SK-N-MC (cell line): ENCODE data around the gene PAFAH1B1.
"Not testable (repeated sequence)": the region's sequence is repeated elsewhere in the genome, so short reads cannot be mapped to it uniquely, and the experiment has no call there.

Source experiments
- DNase-seq: peaks from one replicate; pipeline ENCODE4 v3.0.0-alpha.2; 2011; ENCODE audit warnings: low read depth, low spot score
- H3K27ac ChIP-seq: fragments of 200-600 bp; sonication (generic); 2 replicates; pipeline ENCODE4 v1.5.1; 2016; ENCODE audit warnings: mixed run types
- H3K36me3 ChIP-seq: fragments of 200-600 bp; sonication (generic); 2 replicates; pipeline ENCODE4 v1.6.1; 2017; ENCODE audit warnings: antibody characterized with exemption, low read length, mixed read lengths; ENCODE audit not compliant: insufficient read depth
- H3K4me3 ChIP-seq: fragments of 200-600 bp; sonication (generic); 2 replicates; pipeline ENCODE4 v1.5.1; 2016
- H3K9ac ChIP-seq: fragments of 200-600 bp; sonication (generic); 2 replicates; pipeline ENCODE4 v1.8.0; 2017; ENCODE audit warnings: mixed run types, mixed read lengths; ENCODE audit not compliant: insufficient read length
- H3K9me3 ChIP-seq: fragments of 200-600 bp; sonication (generic); 2 replicates; pipeline ENCODE4 v1.6.1; 2017; ENCODE audit warnings: low read depth, mild to moderate bottlenecking, antibody characterized with exemption, low read length, moderate library complexity, mixed read lengths
- EZH2 ChIP-seq: fragments of 200-600 bp; sonication (generic); IDR thresholded peaks from one replicate; pipeline ENCODE4 v1.6.1; 2017; ENCODE audit warnings: antibody characterized with exemption
- FOXP2 ChIP-seq: optimal IDR thresholded peaks from 2 replicates; pipeline ENCODE3; 2011; ENCODE audit warnings: mild to moderate bottlenecking, moderate library complexity; ENCODE audit not compliant: insufficient read depth; ENCODE audit errors: extremely low read length, control extremely low read depth
- POLR2AphosphoS5 ChIP-seq: IDR thresholded peaks from 2 replicates; pipeline ENCODE4 v1.6.1; 2012; ENCODE audit warnings: mild to moderate bottlenecking, low read depth, low read length, borderline replicate concordance

Gene PAFAH1B1

DNA sequence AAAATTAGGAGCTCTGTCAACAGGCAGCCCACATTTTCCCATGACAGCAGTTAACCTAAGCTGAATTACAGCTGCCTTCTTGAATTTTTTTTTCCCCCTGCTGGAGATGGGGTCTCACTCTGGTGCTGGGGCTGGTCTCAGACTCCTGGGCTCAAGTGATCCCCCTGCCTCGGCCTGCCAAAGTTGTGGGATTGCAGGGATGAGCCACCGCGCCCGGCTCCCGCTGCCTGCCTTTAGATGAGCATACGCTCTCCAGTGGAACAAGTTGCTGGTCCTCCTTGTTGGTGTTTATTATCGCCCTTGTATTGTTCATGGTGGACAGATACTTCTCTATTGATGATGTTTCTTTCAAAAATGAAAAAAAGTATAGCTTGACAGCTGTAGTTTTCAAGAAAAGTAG, 15.6 kb downstream of the PAFAH1B1 start:
- peaks cover 10% of the 10 kb centered on the region; the same call in 1 of the 2 replicates for H3K36me3 ChIP-seq
- no peak for DNase-seq
- H3K4me3 ChIP-seq = no peak overlapping the region
- H3K9ac ChIP-seq = no peak overlapping the region
- no peak overlapping the region for H3K27ac ChIP-seq
- TF ChIP-seq POLR2AphosphoS5 (no peak), EZH2 (no peak), FOXP2 (no peak)
- H3K9me3 ChIP-seq = no peaks in the 10 kb centered on the region

DNA sequence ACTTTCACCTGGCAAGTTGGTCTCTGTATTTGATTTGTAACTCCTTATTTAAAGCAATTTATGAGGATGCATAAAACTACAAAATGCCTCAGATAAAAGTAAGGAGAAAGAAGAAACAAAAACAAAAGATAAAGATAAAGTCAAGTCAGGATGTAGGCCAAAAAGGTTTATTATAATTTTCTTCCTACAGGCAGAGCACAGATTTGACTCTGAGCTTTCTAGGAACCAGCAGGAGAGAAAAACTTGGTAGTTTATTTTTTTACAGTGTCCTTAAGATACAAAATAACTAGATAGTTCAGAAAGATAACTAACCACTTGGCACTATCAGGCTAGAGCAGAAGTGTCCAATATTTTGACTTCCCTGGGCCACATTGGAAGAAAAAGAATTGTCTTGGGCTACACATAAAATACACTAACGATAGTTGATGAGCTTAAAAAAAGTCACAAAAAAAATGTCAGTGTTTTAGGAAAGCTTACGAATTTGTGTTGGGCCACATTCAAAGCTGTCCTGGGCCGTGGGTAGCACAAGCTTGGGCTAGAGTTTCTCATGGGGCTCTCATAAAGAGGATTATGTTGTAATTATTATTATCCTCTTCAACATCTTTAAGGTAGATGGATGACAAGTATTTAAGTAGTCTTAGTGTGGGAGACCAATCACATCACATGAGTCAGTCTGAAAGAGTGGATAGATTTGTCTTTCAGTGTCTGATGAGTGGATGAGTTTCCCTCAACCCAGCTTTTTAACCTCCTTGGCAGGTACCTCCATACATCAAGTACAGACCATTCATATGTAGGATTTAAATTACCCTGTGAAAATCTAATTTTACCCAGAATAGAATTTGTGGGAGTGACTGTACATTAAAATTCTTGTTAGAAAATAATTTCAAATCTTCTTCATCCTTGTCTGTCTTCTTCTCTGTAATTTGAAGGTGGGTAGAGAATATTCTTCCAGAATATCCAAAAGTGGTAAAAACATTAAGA, 17.0 kb downstream of the PAFAH1B1 start:
- Histone ChIP-seq H3K27ac (peak overlapping the region; percentile 25; the same call in 1 of the 2 replicates), H3K9me3 (no peaks in the 10 kb centered on the region), H3K36me3 (0 out of 2 replicates have a peak, but pooled peaks cover 3% of the 10 kb centered on the region), H3K4me3 (no peak overlapping the region), H3K9ac (no peak overlapping the region)
- TF ChIP-seq POLR2AphosphoS5 = no peak
- no peak for TF ChIP-seq FOXP2
- TF ChIP-seq EZH2 = no peak
- DNase-seq = no peak

- Histone ChIP-seq H3K9me3 (no peaks in the 10 kb centered on the region), H3K9ac (no peak overlapping the region), H3K4me3 (no peak overlapping the region), H3K36me3 (peaks cover 10% of the 10 kb centered on the region), H3K27ac (no peak overlapping the region)
- no peak for DNase-seq
- TF ChIP-seq POLR2AphosphoS5 = no peak
- TF ChIP-seq FOXP2 = no peak
- TF ChIP-seq EZH2 = no peak
Observed at GRCh38 chr17:2611627-2612026, 18.2 kb downstream of the PAFAH1B1 start.

- Histone ChIP-seq H3K4me3 (no peak overlapping the region), H3K9me3 (no peaks in the 10 kb centered on the region), H3K27ac (no peak overlapping the region), H3K36me3 (peaks cover 10% of the 10 kb centered on the region), H3K9ac (no peak overlapping the region)
- TF ChIP-seq EZH2 (no peak), POLR2AphosphoS5 (no peak), FOXP2 (no peak)
- no peak for DNase-seq
Observed at GRCh38 chr17:2612630-2613029, 19.2 kb downstream of the PAFAH1B1 start.

GRCh38 chr17:2613089-2613808, 19.8 kb downstream of the PAFAH1B1 start:
- DNase-seq = no peak
- Histone ChIP-seq H3K9me3 (no peaks in the 10 kb centered on the region), H3K27ac (no peak overlapping the region), H3K4me3 (no peak overlapping the region), H3K9ac (no peak overlapping the region), H3K36me3 (peaks cover 10% of the 10 kb centered on the region)
- TF ChIP-seq EZH2 (no peak), POLR2AphosphoS5 (no peak), FOXP2 (no peak)

GRCh38 chr17:2615882-2616281, 22.4 kb downstream of the PAFAH1B1 start:
- Histone ChIP-seq H3K9ac (no peak overlapping the region), H3K36me3 (peaks cover 18% of the 10 kb centered on the region), H3K27ac (no peak overlapping the region), H3K4me3 (no peak overlapping the region), H3K9me3 (no peaks in the 10 kb centered on the region)
- DNase-seq = no peak
- no peak for TF ChIP-seq POLR2AphosphoS5
- TF ChIP-seq FOXP2 = no peak
- no peak for TF ChIP-seq EZH2

GRCh38 chr17:2621241-2621640, 27.8 kb downstream of the PAFAH1B1 start:
- H3K27ac ChIP-seq = no peak overlapping the region
- no peak overlapping the region for H3K9ac ChIP-seq
- H3K9me3 ChIP-seq = 0 out of 2 replicates have a peak, but pooled peaks cover 4% of the 10 kb centered on the region
- TF ChIP-seq FOXP2 (no peak), EZH2 (no peak), POLR2AphosphoS5 (no peak)
- H3K36me3 ChIP-seq = peaks cover 37% of the 10 kb centered on the region
- DNase-seq = no peak
- no peak overlapping the region for H3K4me3 ChIP-seq

DNA sequence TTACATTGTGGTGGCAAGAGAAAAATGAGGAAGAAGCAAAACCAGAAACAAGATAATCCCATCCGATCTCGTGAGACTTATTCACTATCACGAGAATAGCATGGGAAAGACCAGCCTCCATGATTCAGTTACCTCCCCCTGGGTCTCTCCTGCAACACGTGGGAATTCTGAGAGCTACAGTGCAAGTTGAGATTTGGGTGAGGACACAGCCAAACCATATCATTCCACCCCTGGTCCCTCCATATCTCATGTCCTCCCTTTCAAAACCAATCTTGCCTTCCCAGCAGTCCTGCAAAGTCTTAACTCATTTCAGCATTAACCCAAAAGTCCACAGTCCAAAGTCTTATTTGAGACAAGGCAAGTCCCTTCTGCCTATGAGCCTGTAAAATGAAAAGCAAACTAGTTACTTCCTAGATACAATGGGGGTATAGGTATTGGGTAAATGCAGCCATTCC, 28.5 kb downstream of the PAFAH1B1 start:
- DNase-seq, H3K27ac ChIP-seq, H3K9ac ChIP-seq, H3K9me3 ChIP-seq, H3K4me3 ChIP-seq: not testable (repeated sequence)
- peaks cover 33% of the 10 kb centered on the region for H3K36me3 ChIP-seq

DNA sequence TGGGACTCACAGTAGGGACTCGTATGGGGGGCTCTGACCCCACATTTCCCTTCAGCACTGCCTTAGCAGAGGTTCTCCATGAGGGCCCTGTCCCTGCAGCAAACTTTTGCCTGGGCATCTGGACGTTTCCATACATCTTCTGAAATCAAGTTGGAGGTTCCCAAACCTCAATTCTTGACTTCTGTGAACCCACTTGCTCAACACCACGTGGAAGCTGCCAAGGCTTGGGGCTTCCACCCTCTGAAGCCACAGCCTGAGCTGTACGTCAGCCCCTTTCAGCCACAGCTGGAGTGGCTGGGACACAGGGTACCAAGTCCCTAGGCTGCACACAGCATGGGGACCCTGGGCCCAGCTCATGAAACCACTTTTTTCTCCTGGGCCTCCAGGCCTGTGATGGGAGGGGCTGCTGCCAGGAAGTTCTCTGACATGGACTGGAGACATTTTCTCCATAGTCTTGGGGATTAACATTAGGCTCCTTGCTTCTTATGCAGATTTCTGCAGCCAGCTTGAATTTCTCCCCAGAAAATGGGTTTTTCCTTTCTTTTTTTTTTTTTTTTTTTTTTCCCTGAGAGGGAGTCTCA, 29.4 kb downstream of the PAFAH1B1 start:
- not testable (repeated sequence) for H3K27ac ChIP-seq, DNase-seq
- peaks cover 33% of the 10 kb centered on the region for H3K36me3 ChIP-seq

More for the DNA sequence above, 29.4 kb downstream of the PAFAH1B1 start:
- H3K9me3 ChIP-seq, H3K9ac ChIP-seq, H3K4me3 ChIP-seq: not testable (repeated sequence)
